ENCODE data around the gene PRF1.
A peak's percentile ranks its signal among the peaks of the same experiment; 100 is the strongest.

The PRF1 gene

DNA sequence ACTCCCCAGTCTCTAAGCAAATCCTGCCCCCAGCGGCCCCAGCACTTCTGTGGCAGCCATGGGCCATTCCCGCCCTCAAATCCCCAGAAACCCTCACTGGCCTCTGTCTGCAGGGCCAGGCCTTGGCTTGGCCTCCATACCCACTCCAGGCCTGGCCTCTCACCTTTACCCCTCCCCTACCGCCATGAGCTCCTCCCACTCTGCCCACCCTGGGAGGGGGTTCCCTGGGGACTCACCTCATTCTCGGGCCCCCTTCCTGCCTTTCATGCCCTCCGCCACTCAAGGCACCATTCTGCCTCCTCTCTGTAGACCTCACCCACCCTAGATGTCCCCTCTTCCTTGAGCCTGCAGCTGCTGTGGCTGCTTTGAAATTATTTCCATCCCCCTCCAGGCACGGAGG is 41.0 kb downstream of the PRF1 start:
- no peak for DNase-seq (ENCODE audit: low spot score)
- peak; percentile 9 for FAIRE-seq

DNA sequence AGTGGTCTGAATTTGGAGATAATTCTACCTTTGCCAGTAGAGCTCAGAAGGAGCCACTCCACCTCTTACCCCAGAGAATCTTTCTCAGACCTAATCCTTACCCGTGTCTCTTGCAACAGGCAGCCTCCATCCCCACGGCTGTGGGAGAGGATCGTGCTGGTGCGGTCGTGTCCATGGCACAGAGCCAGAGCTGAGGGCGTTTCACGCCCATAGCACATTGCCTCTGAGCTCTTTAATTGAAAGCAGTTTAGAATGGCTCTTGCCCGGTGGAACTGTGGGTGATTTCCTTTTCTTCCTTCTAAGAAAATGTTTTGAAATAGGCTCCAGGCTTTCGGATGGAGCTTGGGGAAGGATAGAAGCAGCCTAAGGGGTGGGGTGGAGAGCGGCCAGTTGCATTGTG is 41.5 kb downstream of the PRF1 start:
- no peak for DNase-seq (ENCODE audit: low spot score)
- no peak for FAIRE-seq

GRCh38 chr10:70560511-70560941 is 42.0 kb downstream of the PRF1 start:
- FAIRE-seq, result no peak
- DNase-seq (ENCODE audit: low spot score), result no peak

DNA sequence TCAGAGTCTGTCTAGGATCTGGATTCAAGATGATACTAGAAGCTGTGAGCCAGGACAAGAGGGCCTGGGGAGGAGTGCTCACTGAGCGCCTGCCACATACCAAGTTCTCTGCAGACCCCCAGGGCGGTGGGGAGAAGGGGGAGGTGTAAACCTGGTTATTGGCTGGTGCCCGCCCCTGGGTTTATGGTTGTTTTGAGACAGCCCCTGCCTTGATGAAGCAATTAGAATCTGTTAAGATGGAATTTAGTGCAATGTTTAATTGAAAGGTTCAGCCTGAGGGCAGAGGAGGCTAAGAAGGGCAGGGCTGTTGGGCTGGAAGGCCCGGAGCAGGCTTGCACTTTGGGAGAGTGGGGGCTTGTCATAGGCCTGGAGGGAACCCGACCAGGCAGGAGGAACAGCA is 42.7 kb downstream of the PRF1 start:
- no peak for FAIRE-seq
- no peak for DNase-seq (ENCODE audit: low spot score)

GRCh38 chr10:70558871-70559810 is 43.4 kb downstream of the PRF1 start:
- FAIRE-seq, result peak; percentile 97

GRCh38 chr10:70558295-70558694 is 44.2 kb downstream of the PRF1 start:
- FAIRE-seq, result peak; percentile 50
- DNase-seq (ENCODE audit: low spot score), result no peak

More at GRCh38 chr10:70558871-70559810, 43.4 kb downstream of the PRF1 start:
- DNase-seq (ENCODE audit: low spot score), result peak; percentile 90

- FAIRE-seq (no peak), DNase-seq (ENCODE audit: low spot score) (no peak)
These were observed 44.7 kb downstream of the PRF1 start for GRCh38 chr10:70557876-70558275.

DNA sequence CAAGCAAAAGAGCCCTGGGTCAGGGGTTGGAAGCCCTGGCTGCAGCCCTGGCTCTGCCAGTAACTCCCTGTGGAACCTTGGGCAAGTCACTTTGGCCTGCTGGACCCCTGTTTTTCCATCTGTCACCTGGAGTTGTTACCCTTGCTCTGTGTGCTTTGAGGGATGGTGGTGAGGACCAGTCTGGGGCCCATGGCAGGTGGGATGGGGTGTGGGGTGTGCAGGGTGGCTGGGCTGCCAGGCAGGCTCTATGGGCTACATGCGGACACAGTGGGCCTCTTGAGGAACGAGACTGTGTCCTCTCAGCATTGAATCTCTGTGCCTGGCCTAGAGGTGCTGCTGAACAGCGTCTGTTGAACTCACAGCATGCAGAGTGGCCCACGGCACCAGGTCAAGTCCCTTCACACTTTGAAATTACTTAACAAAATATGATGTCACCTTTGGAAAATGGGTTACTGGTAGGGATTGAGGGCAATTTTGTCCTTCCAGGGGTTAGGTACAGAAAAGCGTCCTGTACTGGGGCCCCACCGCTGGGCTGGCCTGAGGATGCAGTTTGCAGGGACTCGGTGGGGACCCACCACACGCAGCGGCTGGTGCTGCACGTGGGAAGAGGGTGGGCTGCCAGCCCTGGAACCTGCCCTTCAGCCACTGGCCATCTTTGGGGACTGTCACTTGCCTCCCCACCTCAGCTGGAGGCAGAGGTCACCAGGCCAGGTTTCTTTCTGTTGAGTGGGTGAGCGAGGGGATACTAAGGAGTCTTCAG is 45.3 kb downstream of the PRF1 start:
- DNase-seq (ENCODE audit: low spot score) (no peak), FAIRE-seq (no peak)

DNA sequence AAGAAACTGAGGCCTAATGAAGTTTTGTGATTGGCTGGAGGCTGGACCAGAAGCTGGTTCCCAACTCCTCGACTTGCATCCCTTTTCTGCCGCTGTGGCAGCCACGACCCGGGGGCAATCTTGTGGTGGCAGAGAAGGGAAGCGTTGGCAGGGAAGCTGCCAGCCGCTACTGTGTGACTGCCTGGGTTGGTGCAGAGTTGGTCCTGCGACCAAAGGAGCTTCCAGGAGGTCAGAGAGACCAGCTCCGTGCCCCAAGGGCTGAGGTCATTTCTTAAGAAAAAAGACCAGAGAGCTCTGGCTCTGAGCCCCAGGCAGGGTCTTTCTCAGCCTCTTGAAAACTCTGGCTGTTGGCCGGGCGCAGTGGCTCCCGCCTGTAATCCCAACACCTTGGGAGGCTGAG is 47.2 kb downstream of the PRF1 start:
- FAIRE-seq (no peak), DNase-seq (ENCODE audit: low spot score) (no peak)

- no peak for DNase-seq (ENCODE audit: low spot score)
- FAIRE-seq, result no peak
These were observed 50.0 kb downstream of the PRF1 start for GRCh38 chr10:70552586-70552985.

DNA sequence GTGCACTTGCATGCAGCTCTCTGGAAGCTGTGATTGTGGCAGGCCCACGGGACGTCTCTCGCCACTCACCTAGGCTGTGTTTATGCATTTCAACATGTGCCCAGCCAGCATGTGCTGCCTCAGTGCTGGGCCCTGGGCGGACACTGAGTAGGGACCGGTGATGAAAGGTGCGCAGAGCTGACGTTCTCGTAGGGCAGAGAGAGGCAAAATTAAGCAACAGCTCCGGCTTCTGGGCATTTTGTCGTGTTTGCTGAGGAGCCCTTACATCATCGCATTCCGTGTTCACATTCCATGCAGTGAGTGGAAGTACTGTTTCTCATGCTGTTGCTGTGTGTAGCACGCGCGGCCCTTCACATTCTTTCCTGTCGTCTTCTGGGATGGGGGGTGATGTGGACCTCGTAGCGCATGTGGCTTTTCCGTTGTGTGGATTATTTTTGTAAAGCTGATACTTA is 50.5 kb downstream of the PRF1 start:
- no peak for DNase-seq (ENCODE audit: low spot score)
- no peak for FAIRE-seq

- no peak for FAIRE-seq
These were observed 51.1 kb downstream of the PRF1 start for GRCh38 chr10:70551466-70551865.

DNA sequence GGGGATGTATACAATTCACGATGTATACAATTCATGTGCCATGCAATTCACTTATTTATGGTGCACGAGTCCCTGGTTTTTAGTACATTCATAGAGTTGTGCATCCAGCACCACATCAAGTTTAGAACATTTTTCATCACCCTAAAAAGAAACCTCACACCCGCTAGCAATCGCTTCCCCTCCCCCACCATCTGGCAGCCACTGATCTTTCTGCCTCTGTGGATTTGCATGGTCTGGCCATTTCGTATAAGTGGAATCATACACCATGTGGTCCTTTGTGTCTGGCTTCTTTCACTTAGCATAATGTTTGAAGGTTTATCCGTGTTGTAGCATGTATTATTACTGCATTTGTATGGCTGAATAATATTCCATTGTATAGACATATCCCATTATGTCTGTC is 52.1 kb downstream of the PRF1 start:
- FAIRE-seq (no peak), DNase-seq (ENCODE audit: low spot score) (no peak)

More at GRCh38 chr10:70551466-70551865, 51.1 kb downstream of the PRF1 start:
- DNase-seq (ENCODE audit: low spot score), result no peak

DNA sequence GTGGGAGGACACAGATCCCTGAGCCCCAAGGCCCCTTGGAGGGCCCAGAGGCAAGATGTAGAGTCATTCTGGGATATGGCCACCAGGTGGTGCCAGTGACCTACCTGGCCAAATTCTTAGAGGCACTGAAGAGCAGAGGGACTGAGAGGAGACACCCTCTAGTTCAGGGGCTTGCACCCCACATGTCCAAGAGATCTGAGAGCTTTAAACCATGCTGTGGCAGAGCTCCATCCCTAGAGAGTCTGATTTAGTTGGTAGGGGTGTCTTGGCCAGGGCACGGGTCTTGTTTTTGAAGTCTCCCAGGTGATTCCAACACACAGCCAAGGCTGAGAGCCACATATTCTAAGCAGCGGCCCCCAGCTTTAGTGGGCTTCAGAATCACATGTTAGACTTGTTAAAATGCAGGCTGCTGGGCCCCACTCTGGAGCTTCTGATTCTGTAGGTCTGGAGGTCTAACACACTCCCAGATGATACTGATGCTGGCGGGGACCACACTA is 52.5 kb downstream of the PRF1 start:
- peak; percentile 71 for FAIRE-seq

GRCh38 chr10:70549351-70549961 is 53.1 kb downstream of the PRF1 start:
- FAIRE-seq (no peak), DNase-seq (ENCODE audit: low spot score) (no peak)

More for the DNA sequence above, 52.5 kb downstream of the PRF1 start:
- peak; percentile 82 for DNase-seq (ENCODE audit: low spot score)
